Activated CD4-positive, alpha-beta T cell treated with anti-CD3 and anti-CD28 coated beads for 36 hours (primary cell): ENCODE results near the gene CAMTA1. TPM values are rescaled to one million over a fixed set of nuclear protein-coding genes. Genes with fewer than 3 reads are reported as not detected.

Source experiments
- ATAC-seq: fragments of 200-7000 bp; cut with Tn5 transposase; one replicate; pipeline ENCODE4 v1.10.0; 2021; ENCODE audit warnings: mild to moderate bottlenecking, moderate library complexity
- CTCF ChIA-PET: fragments of 350-600 bp; sonication (Branson Sonifier 250); formaldehyde crosslinking; loops from one replicate; lab custom pipeline; 2021; ENCODE audit warnings: antibody characterized with exemption; lab: Charles Lee
- POLR2A ChIA-PET: fragments of 350-600 bp; sonication (Branson Sonifier 250); formaldehyde crosslinking; loops from one replicate; lab custom pipeline; 2021; ENCODE audit warnings: antibody characterized with exemption, inconsistent platforms; lab: Charles Lee
- DNase-seq: peaks from one replicate; pipeline ENCODE4 v3.0.0-alpha.2; 2020
- H3K27ac Mint-ChIP-seq: one replicate; pipeline ENCODE4 v1.8.0; 2021; ENCODE audit warnings: mixed read lengths
- H3K27me3 Mint-ChIP-seq: one replicate; pipeline ENCODE4 v1.8.0; 2021; ENCODE audit warnings: mixed read lengths
- H3K36me3 Mint-ChIP-seq: one replicate; pipeline ENCODE4 v1.8.0; 2021; ENCODE audit warnings: low read depth, mixed read lengths
- H3K4me1 Mint-ChIP-seq: one replicate; pipeline ENCODE4 v1.8.0; 2021; ENCODE audit warnings: mixed read lengths
- H3K4me3 Mint-ChIP-seq: one replicate; pipeline ENCODE4 v1.8.0; 2021; ENCODE audit warnings: mild to moderate bottlenecking, moderate library complexity, mixed read lengths
- H3K9me3 Mint-ChIP-seq: one replicate; pipeline ENCODE4 v1.8.0; 2021; ENCODE audit warnings: low read depth, mixed read lengths
- intact Hi-C, 2 experiments: fragments of 100-400 bp; cut with DNase I in 1 of 2; cut with micrococcal nuclease in 1 of 2; formaldehyde crosslinking; loops; one replicate each; pipeline versions ENCODE4 v1.14.2 to v1.15.1; 2022 to 2024; cut with DNase I, micrococcal nuclease
- total RNA-seq, 2 experiments: library from RNA; stranded (reverse); gene quantifications; one replicate each; pipeline ENCODE4 v1.2.3, GENCODE V29; 2021

CAMTA1 gene
- total RNA-seq, 2 experiments from 2014 or later, result 62.3 to 76.7 TPM

DNA sequence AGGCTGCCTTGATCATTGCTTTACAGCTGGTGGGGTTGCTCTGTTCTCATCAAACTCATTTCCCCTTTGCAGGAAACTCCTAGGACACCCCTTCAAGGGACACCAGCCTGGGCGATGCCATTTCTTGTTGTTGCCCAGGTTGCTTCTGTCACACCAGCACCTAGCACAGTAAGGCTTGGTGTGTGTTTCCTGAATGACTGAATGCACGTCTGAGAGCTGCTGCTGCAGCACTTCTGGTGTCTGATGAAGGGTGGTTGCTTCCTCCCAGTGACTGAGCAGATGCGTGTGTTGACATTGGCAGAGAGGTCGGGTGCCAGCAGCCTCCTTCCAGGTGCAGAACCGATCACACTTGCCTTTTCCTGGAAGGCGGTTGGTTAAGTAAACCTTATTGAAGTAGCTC is 477.4 kb downstream of the CAMTA1 start:
- ATAC-seq, result no peak
- Mint-ChIP-seq H3K9me3 (no peaks in the 10 kb centered on the region), H3K27me3 (peaks cover 26% of the 10 kb centered on the region), H3K27ac (no peak overlapping the region), H3K36me3 (no peaks in the 10 kb centered on the region), H3K4me1 (no peaks in the 10 kb centered on the region), H3K4me3 (no peak overlapping the region)
- no peak for DNase-seq
- ChIA-PET POLR2A (no interaction called here), CTCF (no interaction called here)
- intact Hi-C loops, result no loop called here

GRCh38 chr1:7263021-7263960 is 478.0 kb downstream of the CAMTA1 start:
- ChIA-PET POLR2A (no interaction called here), CTCF (interaction anchor here (1.1 kb wide), 1 partner anchor 19 kb away, joined by 3 read pairs; no protein-coding TSS in a partner anchor)
- Mint-ChIP-seq H3K4me1 (no peaks in the 10 kb centered on the region), H3K27ac (no peak overlapping the region), H3K9me3 (peaks cover 4% of the 10 kb centered on the region), H3K4me3 (no peak overlapping the region), H3K36me3 (no peaks in the 10 kb centered on the region), H3K27me3 (peaks cover 30% of the 10 kb centered on the region)
- ATAC-seq (no peak), DNase-seq (no peak)
- intact Hi-C loops, result no loop called here

GRCh38 chr1:7264101-7264500 is 478.8 kb downstream of the CAMTA1 start:
- ATAC-seq (no peak), DNase-seq (no peak)
- H3K9me3 Mint-ChIP-seq, result peaks cover 9% of the 10 kb centered on the region
- H3K4me1 Mint-ChIP-seq, result no peaks in the 10 kb centered on the region
- ChIA-PET POLR2A (no interaction called here), CTCF (interaction anchor here (1.1 kb wide), 1 partner anchor 18 kb away, joined by 3 read pairs; no protein-coding TSS in a partner anchor)
- intact Hi-C loops, result no loop called here
- H3K36me3 Mint-ChIP-seq, result no peaks in the 10 kb centered on the region
- peaks cover 27% of the 10 kb centered on the region for H3K27me3 Mint-ChIP-seq
- no peak overlapping the region for H3K27ac Mint-ChIP-seq
- H3K4me3 Mint-ChIP-seq, result no peak overlapping the region

DNA sequence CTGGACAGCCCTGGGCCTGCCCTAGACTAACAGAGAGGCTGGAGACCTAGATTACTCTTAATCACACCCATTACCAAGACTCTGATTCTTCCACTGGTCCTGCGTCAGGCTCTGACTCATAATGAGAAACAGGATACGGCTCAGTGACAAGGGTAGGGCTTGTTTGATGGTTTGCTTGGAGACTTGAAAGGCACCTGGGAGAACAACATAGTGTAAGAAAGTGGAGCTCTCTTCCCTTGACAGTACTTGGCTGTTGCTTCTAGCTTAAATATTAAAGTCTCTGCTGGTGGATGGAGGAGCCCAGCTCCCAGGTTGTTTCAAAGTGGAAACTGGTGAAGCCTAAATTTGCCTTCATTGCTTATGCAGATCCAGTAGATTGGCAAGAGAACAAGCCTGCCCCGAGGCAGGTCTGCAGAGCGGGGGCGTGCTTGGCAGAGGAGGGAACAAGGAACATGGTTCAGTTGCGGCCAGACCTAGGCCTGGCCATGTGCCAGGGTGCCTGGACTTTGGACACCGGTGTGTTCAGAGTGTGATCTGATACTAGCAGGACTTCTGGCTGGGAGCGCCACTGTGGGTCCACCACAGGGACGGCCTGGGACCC is 480.6 kb downstream of the CAMTA1 start:
- POLR2A ChIA-PET, result no interaction called here
- peaks cover 16% of the 10 kb centered on the region for H3K9me3 Mint-ChIP-seq
- H3K27ac Mint-ChIP-seq, result no peak overlapping the region
- CTCF ChIA-PET, result no interaction called here
- DNase-seq, result no peak
- intact Hi-C loops, result no loop called here
- H3K27me3 Mint-ChIP-seq, result peaks cover 23% of the 10 kb centered on the region
- H3K4me3 Mint-ChIP-seq, result no peak overlapping the region
- ATAC-seq, result no peak
- H3K4me1 Mint-ChIP-seq, result no peaks in the 10 kb centered on the region
- H3K36me3 Mint-ChIP-seq, result no peaks in the 10 kb centered on the region

DNA sequence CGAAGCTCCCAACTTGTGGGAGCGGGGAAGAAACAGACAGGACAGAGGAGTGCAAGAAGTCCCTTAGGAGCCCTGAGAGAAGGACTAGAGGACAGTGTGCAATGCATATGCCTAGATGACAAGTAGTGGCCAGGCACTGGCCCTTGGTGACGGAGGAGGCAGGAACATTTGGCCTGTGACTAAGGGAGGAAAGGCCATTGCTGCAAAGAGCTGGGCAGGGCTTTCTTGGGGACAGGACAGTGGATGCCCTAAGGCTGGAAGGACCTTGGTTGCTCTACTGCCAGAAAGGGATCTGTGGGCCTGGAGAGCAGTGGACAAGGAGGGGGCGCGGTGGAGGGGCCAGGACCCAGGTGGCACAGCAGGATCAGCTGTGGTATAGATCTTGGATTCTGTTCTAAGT is 481.3 kb downstream of the CAMTA1 start:
- H3K27me3 Mint-ChIP-seq, result peaks cover 27% of the 10 kb centered on the region
- intact Hi-C loops, result no loop called here
- H3K4me1 Mint-ChIP-seq, result no peaks in the 10 kb centered on the region
- no peak overlapping the region for H3K27ac Mint-ChIP-seq
- CTCF ChIA-PET, result no interaction called here
- H3K4me3 Mint-ChIP-seq, result no peak overlapping the region
- DNase-seq (no peak), ATAC-seq (no peak)
- H3K9me3 Mint-ChIP-seq, result peaks cover 16% of the 10 kb centered on the region
- H3K36me3 Mint-ChIP-seq, result no peaks in the 10 kb centered on the region
- POLR2A ChIA-PET, result no interaction called here

DNA sequence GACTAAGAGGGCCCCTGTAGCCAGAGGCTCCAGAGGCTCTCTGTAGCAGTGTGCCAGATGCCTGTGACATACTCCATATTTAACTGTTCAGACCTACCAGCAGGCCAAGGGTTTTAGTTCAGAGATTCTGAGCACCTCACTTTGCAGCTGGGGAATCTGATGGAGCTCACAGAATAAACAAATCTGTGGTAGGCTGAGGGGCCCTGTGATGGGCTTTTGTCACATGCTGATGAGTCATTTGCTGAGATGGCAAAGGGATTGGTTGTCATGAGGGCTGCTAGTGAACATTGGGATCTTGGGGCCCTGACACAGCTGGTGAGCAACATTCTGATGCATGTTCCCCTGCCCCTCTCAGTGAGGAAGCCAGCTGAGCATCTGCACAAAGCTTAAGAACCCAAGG is 482.2 kb downstream of the CAMTA1 start:
- Mint-ChIP-seq H3K4me3 (no peak overlapping the region), H3K4me1 (no peaks in the 10 kb centered on the region), H3K36me3 (no peaks in the 10 kb centered on the region), H3K27ac (no peak overlapping the region), H3K9me3 (peaks cover 16% of the 10 kb centered on the region), H3K27me3 (peaks cover 27% of the 10 kb centered on the region)
- CTCF ChIA-PET, result interaction anchor here (0.9 kb wide), 1 partner anchor 33 kb away, joined by 3 read pairs; no protein-coding TSS in a partner anchor
- no peak for DNase-seq
- POLR2A ChIA-PET, result no interaction called here
- ATAC-seq, result no peak
- intact Hi-C loops, result no loop called here

DNA sequence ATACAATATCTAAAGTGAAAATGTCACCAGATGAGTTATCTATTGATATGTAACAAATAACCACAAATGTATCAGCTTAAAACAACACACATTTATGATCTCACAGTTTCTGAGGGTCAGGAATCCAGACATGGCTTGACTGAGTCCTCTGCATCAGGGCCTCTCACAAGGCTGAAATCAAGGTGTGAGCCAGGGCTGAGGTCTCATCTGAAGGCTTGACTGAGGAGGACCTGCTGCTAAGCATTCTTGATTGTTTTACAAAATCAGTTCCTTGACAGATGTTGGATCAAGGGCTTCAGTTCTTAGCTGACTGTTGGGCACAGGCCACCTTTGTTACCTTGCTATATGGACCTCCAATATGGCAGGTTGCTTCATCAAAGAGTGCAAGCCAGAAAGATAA is 483.7 kb downstream of the CAMTA1 start:
- Mint-ChIP-seq H3K36me3 (no peaks in the 10 kb centered on the region), H3K9me3 (peaks cover 16% of the 10 kb centered on the region), H3K4me1 (no peaks in the 10 kb centered on the region), H3K27ac (no peak overlapping the region), H3K4me3 (no peak overlapping the region), H3K27me3 (peaks cover 18% of the 10 kb centered on the region)
- CTCF ChIA-PET, result no interaction called here
- ATAC-seq, result no peak
- intact Hi-C loops, result no loop called here
- no peak for DNase-seq
- POLR2A ChIA-PET, result no interaction called here

DNA sequence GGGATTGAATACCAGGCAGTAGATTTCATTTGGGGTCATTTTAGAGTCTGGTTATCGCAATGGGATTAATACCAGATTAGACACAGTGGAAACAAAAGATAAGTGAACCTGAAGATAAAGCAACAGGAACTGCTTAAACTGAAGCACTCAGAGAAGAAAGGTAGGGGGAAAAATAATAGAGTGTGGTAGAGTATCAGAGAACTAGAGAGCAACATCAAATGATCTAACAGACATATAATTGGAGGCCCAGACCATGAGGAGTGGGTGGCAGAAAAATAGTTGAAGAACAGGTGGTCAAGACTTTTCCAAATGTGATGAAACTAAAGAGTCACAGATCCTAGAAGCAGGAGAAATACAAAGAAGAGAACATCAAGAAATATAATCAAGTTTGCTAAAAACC is 484.3 kb downstream of the CAMTA1 start:
- ChIA-PET POLR2A (no interaction called here), CTCF (no interaction called here)

GRCh38 chr1:7274256-7274655 is 489.0 kb downstream of the CAMTA1 start:
- intact Hi-C loops, result no loop called here
- ChIA-PET CTCF (no interaction called here), POLR2A (no interaction called here)
- H3K9me3 Mint-ChIP-seq, result peaks cover 9% of the 10 kb centered on the region
- H3K27me3 Mint-ChIP-seq, result peaks cover 14% of the 10 kb centered on the region
- no peak overlapping the region for H3K4me3 Mint-ChIP-seq
- no peak for DNase-seq
- no peak overlapping the region for H3K27ac Mint-ChIP-seq
- H3K4me1 Mint-ChIP-seq, result no peaks in the 10 kb centered on the region
- no peak for ATAC-seq
- no peaks in the 10 kb centered on the region for H3K36me3 Mint-ChIP-seq

More for the DNA sequence above, 484.3 kb downstream of the CAMTA1 start:
- H3K4me1 Mint-ChIP-seq, result no peaks in the 10 kb centered on the region
- DNase-seq (no peak), ATAC-seq (no peak)
- no peak overlapping the region for H3K27ac Mint-ChIP-seq
- H3K9me3 Mint-ChIP-seq, result peaks cover 16% of the 10 kb centered on the region
- H3K27me3 Mint-ChIP-seq, result peaks cover 16% of the 10 kb centered on the region
- intact Hi-C loops, result no loop called here
- no peaks in the 10 kb centered on the region for H3K36me3 Mint-ChIP-seq
- H3K4me3 Mint-ChIP-seq, result no peak overlapping the region

- Mint-ChIP-seq H3K9me3 (peaks cover 4% of the 10 kb centered on the region), H3K4me3 (no peak overlapping the region), H3K27me3 (peaks cover 11% of the 10 kb centered on the region), H3K27ac (no peak overlapping the region), H3K4me1 (no peaks in the 10 kb centered on the region), H3K36me3 (no peaks in the 10 kb centered on the region)
- CTCF ChIA-PET, result no interaction called here
- DNase-seq (no peak), ATAC-seq (no peak)
- POLR2A ChIA-PET, result no interaction called here
- intact Hi-C loops, result no loop called here
Observed at GRCh38 chr1:7278045-7278444, 492.8 kb downstream of the CAMTA1 start.

GRCh38 chr1:7278827-7279765 is 493.8 kb downstream of the CAMTA1 start:
- CTCF ChIA-PET, result no interaction called here
- peaks cover 4% of the 10 kb centered on the region for H3K9me3 Mint-ChIP-seq
- no peak for ATAC-seq

More at GRCh38 chr1:7278827-7279765, 493.8 kb downstream of the CAMTA1 start:
- Mint-ChIP-seq H3K27me3 (peaks cover 20% of the 10 kb centered on the region), H3K27ac (no peak overlapping the region), H3K4me3 (no peak overlapping the region), H3K4me1 (no peaks in the 10 kb centered on the region), H3K36me3 (no peaks in the 10 kb centered on the region)
- DNase-seq, result no peak
- POLR2A ChIA-PET, result no interaction called here
- intact Hi-C loops, result no loop called here
